GM23338 (cell line): ENCODE data around the gene SKOR1. TPM values are rescaled to one million over a fixed set of nuclear protein-coding genes. Genes with fewer than 3 reads are reported as not detected.

ENCODE experiments used
- ATAC-seq: fragments of 200-7000 bp; cut with Tn5 transposase; 3 replicates; pipeline ENCODE4 v1.9.1; 2020
- DNase-seq: peaks from one replicate; pipeline ENCODE4 v3.0.0-alpha.2; 2015; ENCODE audit warnings: low spot score
- H2AFZ ChIP-seq: fragments of 200-600 bp; sonication (generic); 2 replicates; pipeline ENCODE4 v1.8.0; 2016; ENCODE audit warnings: antibody characterized with exemption, mild to moderate bottlenecking, moderate library complexity
- H3F3A ChIP-seq: fragments of 200-600 bp; sonication (generic); replicated peaks from 2 replicates; pipeline ENCODE4 v1.8.0; 2017; ENCODE audit warnings: antibody characterized with exemption, mixed run types, low read depth
- H3K27ac ChIP-seq: fragments of 200-600 bp; sonication (generic); 2 replicates; pipeline ENCODE4 v1.6.1; 2016; ENCODE audit warnings: low read depth
- H3K27me3 ChIP-seq: fragments of 200-600 bp; sonication (generic); 2 replicates; pipeline ENCODE4 v1.8.0; 2016; ENCODE audit warnings: mild to moderate bottlenecking, mixed run types, moderate library complexity; ENCODE audit not compliant: insufficient read depth
- H3K36me3 ChIP-seq: fragments of 200-600 bp; sonication (generic); 2 replicates; pipeline ENCODE4 v1.8.0; 2016; ENCODE audit warnings: mild to moderate bottlenecking; ENCODE audit not compliant: insufficient read depth
- H3K4me1 ChIP-seq: fragments of 200-600 bp; sonication (generic); 2 replicates; pipeline ENCODE4 v1.8.0; 2016; ENCODE audit warnings: mild to moderate bottlenecking, moderate library complexity; ENCODE audit not compliant: insufficient read depth
- H3K4me2 ChIP-seq: fragments of 200-600 bp; sonication (generic); 2 replicates; pipeline ENCODE4 v1.7.1; 2017; ENCODE audit warnings: mixed run types
- H3K4me3 ChIP-seq: fragments of 200-600 bp; sonication (generic); 2 replicates; pipeline ENCODE4 v1.6.1; 2016; ENCODE audit warnings: mixed run types
- H3K79me2 ChIP-seq: fragments of 200-600 bp; sonication (generic); replicated peaks from 2 replicates; pipeline ENCODE4 v1.8.0; 2017; ENCODE audit warnings: mild to moderate bottlenecking; ENCODE audit not compliant: insufficient read depth
- H3K9me2 ChIP-seq: fragments of 200-600 bp; sonication (generic); 2 replicates; pipeline ENCODE4 v1.8.0; 2017; ENCODE audit not compliant: insufficient read depth
- H4K20me1 ChIP-seq: fragments of 200-600 bp; sonication (generic); replicated peaks from 2 replicates; pipeline ENCODE4 v1.8.0; 2017; ENCODE audit warnings: mild to moderate bottlenecking; ENCODE audit not compliant: insufficient read depth
- H3K27ac Mint-ChIP-seq: 2 replicates; pipeline ENCODE4 v1.8.0; 2020; ENCODE audit warnings: inconsistent platforms, mild to moderate bottlenecking, moderate library complexity, mixed read lengths
- H3K27me3 Mint-ChIP-seq: 3 replicates; pipeline ENCODE4 v1.8.0; 2022; ENCODE audit warnings: low read depth, mild to moderate bottlenecking, moderate library complexity, mixed read lengths, inconsistent platforms; ENCODE audit not compliant: insufficient read depth, poor library complexity
- H3K36me3 Mint-ChIP-seq: 3 replicates; pipeline ENCODE4 v1.8.0; 2021; ENCODE audit warnings: low read depth, mild to moderate bottlenecking, inconsistent platforms, moderate library complexity, mixed read lengths
- H3K4me1 Mint-ChIP-seq: 3 replicates; pipeline ENCODE4 v1.8.0; 2020; ENCODE audit warnings: mild to moderate bottlenecking, inconsistent platforms, mixed read lengths
- H3K4me3 Mint-ChIP-seq: 3 replicates; pipeline ENCODE4 v1.8.0; 2021; ENCODE audit warnings: moderate library complexity, mild to moderate bottlenecking, inconsistent platforms, mixed read lengths
- H3K9me3 Mint-ChIP-seq: 3 replicates; pipeline ENCODE4 v1.8.0; 2020; ENCODE audit warnings: moderate library complexity, mild to moderate bottlenecking, inconsistent platforms, mixed read lengths
- CREB1 ChIP-seq: fragments of 250-450 bp; sonication (Bioruptor Pico); IDR thresholded peaks from 2 replicates; pipeline ENCODE4 v1.5.0; 2020; ENCODE audit warnings: low read depth, mild to moderate bottlenecking, moderate library complexity
- EZH2phosphoT487 ChIP-seq: fragments of 200-600 bp; sonication (generic); IDR thresholded peaks from one replicate; pipeline ENCODE4 v1.8.1; 2018; ENCODE audit warnings: antibody characterized with exemption; ENCODE audit not compliant: unreplicated experiment
- JUNB ChIP-seq: IDR thresholded peaks from one replicate; pipeline ENCODE4 v1.6.1; 2016; ENCODE audit warnings: antibody characterized with exemption; ENCODE audit not compliant: unreplicated experiment
- NANOG ChIP-seq: IDR thresholded peaks from 2 replicates; pipeline ENCODE4 v1.6.1; 2016; ENCODE audit warnings: antibody characterized with exemption, borderline replicate concordance
- ZNF114 ChIP-seq: fragments of 250-450 bp; sonication (Bioruptor Pico); IDR thresholded peaks from 2 replicates; pipeline ENCODE4 v1.5.0; 2020; ENCODE audit warnings: mild to moderate bottlenecking, moderate library complexity
- polyA plus RNA-seq: library from polyadenylated mRNA; unstranded; fragments of >200 nt; fragmentation: Nextera tagmentation; extraction: Ambion mirVana; gene quantifications from 2 replicates; pipeline ENCODE4 v1.2.1, GENCODE V29; 2016
- total RNA-seq: library from RNA; depleted of rRNA; stranded (reverse); fragments of >200 nt; shearing (Covaris generic); gene quantifications from 2 replicates; pipeline ENCODE4 v1.2.3, GENCODE V29; 2014
- TF ChIP-seq, protein P1 (sequence below), 2 experiments: fragments of 200-600 bp in 1 of 2; sonication (generic) in 1 of 2; conservative IDR thresholded peaks; 2 replicates each; pipeline versions ENCODE4 v1.5.1 to v1.6.1; 2016 to 2017; ENCODE audit warnings: antibody characterized with exemption in 2 of 2, low read depth in 2 of 2, mild to moderate bottlenecking in 2 of 2, moderate library complexity in 1 of 2
- TF ChIP-seq, protein P2 (sequence below): fragments of 250-450 bp; sonication (Bioruptor Pico); IDR thresholded peaks from 2 replicates; pipeline ENCODE4 v1.5.0; 2020; ENCODE audit warnings: mild to moderate bottlenecking, moderate library complexity

Gene SKOR1
- total and polyA plus RNA-seq, 2 experiments from 2014 or later: 0.17 TPM; not detected in 1

DNA sequence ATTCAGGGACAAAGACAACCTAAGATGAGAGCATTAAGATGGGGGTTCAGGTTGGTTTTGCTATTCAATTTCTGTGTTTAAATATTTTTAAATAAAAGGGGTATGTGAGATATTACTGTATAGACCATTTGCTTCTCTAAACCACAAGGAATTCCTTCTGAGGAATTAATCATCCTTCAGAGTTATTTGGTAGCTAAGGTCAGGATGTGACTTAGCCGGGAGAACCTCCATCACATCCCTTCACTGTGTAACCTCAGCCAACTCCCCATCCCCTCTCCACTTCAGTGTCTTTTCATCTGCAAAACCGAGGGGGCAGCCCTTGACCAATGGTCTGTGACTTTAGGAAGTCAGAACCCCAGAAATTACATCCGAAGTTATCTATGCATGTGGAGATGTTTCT, 48.7 kb upstream of the SKOR1 start (continued):
- TF ChIP-seq, protein P1, sequence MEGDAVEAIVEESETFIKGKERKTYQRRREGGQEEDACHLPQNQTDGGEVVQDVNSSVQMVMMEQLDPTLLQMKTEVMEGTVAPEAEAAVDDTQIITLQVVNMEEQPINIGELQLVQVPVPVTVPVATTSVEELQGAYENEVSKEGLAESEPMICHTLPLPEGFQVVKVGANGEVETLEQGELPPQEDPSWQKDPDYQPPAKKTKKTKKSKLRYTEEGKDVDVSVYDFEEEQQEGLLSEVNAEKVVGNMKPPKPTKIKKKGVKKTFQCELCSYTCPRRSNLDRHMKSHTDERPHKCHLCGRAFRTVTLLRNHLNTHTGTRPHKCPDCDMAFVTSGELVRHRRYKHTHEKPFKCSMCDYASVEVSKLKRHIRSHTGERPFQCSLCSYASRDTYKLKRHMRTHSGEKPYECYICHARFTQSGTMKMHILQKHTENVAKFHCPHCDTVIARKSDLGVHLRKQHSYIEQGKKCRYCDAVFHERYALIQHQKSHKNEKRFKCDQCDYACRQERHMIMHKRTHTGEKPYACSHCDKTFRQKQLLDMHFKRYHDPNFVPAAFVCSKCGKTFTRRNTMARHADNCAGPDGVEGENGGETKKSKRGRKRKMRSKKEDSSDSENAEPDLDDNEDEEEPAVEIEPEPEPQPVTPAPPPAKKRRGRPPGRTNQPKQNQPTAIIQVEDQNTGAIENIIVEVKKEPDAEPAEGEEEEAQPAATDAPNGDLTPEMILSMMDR (conservative IDR thresholded peaks at IDR 0.05; ENCODE audit: low read depth in 2 of 2): no peak
- TF ChIP-seq, protein P2, sequence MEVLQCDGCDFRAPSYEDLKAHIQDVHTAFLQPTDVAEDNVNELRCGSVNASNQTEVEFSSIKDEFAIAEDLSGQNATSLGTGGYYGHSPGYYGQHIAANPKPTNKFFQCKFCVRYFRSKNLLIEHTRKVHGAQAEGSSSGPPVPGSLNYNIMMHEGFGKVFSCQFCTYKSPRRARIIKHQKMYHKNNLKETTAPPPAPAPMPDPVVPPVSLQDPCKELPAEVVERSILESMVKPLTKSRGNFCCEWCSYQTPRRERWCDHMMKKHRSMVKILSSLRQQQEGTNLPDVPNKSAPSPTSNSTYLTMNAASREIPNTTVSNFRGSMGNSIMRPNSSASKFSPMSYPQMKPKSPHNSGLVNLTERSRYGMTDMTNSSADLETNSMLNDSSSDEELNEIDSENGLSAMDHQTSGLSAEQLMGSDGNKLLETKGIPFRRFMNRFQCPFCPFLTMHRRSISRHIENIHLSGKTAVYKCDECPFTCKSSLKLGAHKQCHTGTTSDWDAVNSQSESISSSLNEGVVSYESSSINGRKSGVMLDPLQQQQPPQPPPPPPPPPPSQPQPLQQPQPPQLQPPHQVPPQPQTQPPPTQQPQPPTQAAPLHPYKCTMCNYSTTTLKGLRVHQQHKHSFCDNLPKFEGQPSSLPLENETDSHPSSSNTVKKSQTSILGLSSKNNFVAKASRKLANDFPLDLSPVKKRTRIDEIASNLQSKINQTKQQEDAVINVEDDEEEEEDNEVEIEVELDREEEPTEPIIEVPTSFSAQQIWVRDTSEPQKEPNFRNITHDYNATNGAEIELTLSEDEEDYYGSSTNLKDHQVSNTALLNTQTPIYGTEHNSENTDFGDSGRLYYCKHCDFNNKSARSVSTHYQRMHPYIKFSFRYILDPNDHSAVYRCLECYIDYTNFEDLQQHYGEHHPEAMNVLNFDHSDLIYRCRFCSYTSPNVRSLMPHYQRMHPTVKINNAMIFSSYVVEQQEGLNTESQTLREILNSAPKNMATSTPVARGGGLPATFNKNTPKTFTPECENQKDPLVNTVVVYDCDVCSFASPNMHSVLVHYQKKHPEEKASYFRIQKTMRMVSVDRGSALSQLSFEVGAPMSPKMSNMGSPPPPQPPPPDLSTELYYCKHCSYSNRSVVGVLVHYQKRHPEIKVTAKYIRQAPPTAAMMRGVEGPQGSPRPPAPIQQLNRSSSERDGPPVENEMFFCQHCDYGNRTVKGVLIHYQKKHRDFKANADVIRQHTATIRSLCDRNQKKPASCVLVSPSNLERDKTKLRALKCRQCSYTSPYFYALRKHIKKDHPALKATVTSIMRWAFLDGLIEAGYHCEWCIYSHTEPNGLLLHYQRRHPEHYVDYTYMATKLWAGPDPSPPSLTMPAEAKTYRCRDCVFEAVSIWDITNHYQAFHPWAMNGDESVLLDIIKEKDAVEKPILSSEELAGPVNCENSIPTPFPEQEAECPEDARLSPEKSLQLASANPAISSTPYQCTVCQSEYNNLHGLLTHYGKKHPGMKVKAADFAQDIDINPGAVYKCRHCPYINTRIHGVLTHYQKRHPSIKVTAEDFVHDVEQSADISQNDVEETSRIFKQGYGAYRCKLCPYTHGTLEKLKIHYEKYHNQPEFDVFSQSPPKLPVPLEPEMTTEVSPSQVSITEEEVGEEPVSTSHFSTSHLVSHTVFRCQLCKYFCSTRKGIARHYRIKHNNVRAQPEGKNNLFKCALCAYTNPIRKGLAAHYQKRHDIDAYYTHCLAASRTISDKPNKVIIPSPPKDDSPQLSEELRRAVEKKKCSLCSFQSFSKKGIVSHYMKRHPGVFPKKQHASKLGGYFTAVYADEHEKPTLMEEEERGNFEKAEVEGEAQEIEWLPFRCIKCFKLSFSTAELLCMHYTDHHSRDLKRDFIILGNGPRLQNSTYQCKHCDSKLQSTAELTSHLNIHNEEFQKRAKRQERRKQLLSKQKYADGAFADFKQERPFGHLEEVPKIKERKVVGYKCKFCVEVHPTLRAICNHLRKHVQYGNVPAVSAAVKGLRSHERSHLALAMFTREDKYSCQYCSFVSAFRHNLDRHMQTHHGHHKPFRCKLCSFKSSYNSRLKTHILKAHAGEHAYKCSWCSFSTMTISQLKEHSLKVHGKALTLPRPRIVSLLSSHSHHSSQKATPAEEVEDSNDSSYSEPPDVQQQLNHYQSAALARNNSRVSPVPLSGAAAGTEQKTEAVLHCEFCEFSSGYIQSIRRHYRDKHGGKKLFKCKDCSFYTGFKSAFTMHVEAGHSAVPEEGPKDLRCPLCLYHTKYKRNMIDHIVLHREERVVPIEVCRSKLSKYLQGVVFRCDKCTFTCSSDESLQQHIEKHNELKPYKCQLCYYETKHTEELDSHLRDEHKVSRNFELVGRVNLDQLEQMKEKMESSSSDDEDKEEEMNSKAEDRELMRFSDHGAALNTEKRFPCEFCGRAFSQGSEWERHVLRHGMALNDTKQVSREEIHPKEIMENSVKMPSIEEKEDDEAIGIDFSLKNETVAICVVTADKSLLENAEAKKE (CRISPR knock-in tag): no peak

DNA sequence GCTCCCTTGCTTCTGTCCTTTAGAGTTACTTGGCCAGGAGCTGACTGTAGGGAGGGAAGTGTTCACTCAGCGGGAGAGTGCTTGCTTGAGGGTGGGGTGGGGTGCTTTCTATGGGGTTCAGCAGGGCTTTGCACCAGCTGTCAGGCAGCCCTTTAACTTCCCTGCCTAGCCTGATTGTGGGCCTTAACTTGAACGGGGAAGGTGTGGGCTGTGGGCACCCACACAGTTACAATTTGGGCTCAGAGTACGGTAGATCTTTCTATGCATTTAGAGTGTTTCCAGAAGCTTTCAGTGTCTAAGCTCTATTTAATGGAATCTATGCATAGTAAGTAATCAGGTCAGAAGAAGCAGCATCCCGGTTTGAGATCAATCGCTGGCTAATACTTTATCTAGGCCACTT, 48.2 kb upstream of the SKOR1 start:
- Histone ChIP-seq H3K9me2 (peaks cover 9% of the 10 kb centered on the region; the same call in 1 of the 2 replicates), H3K4me1 (peaks cover 20% of the 10 kb centered on the region), H2AFZ (no peak overlapping the region), H3K4me3 (no peak overlapping the region), H3K27ac (no peak overlapping the region), H3K36me3 (no peaks in the 10 kb centered on the region), H3F3A (no peaks in the 10 kb centered on the region), H3K4me2 (no peak overlapping the region), H3K79me2 (no peaks in the 10 kb centered on the region), H3K27me3 (no peaks in the 10 kb centered on the region), H4K20me1 (no peaks in the 10 kb centered on the region)
- no peak for TF ChIP-seq JUNB
- TF ChIP-seq, protein P2 (CRISPR knock-in tag): no peak
- TF ChIP-seq EZH2phosphoT487: no peak
- TF ChIP-seq CREB1 (CRISPR knock-in tag): no peak
- TF ChIP-seq ZNF114: no peak
- no peak for TF ChIP-seq NANOG
- H3K9me3 Mint-ChIP-seq: no peaks in the 10 kb centered on the region
- H3K4me3 Mint-ChIP-seq: no peak overlapping the region
- no peak overlapping the region for H3K27ac Mint-ChIP-seq
- H3K36me3 Mint-ChIP-seq: no peaks in the 10 kb centered on the region
- DNase-seq: no peak
- H3K27me3 Mint-ChIP-seq: no peaks in the 10 kb centered on the region
- ATAC-seq: peak; percentile 54
- peaks cover 65% of the 10 kb centered on the region for H3K4me1 Mint-ChIP-seq
